CD8-positive, alpha-beta memory T cell (primary cell): Measurements from ENCODE around the gene DMAP1. TPM values are rescaled to one million over a fixed set of nuclear protein-coding genes. Genes with fewer than 3 reads are reported as not detected.
A peak's percentile ranks its signal among the peaks of the same experiment; 100 is the strongest.
"Not testable (repeated sequence)": the region's sequence is repeated elsewhere in the genome, so short reads cannot be mapped to it uniquely, and the experiment has no call there.

Source experiments
- CTCF ChIA-PET: fragments of 350-600 bp; sonication (Branson Sonifier 250); formaldehyde crosslinking; loops from one replicate; lab custom pipeline; 2021; ENCODE audit warnings: antibody characterized with exemption; lab: Charles Lee
- POLR2A ChIA-PET: fragments of 350-600 bp; sonication (Branson Sonifier 250); formaldehyde crosslinking; loops from one replicate; lab custom pipeline; 2021; ENCODE audit warnings: antibody characterized with exemption; lab: Charles Lee
- DNase-seq, 5 donors: peaks; one replicate each; pipeline versions ENCODE4 v3.0.0 to v3.0.0-alpha.2; 2020 to 2022; ENCODE audit warnings: mixed read lengths in 1 of 5
- H3K27ac ChIP-seq: one replicate; pipeline ENCODE4 v1.7.0; 2013; ENCODE audit warnings: low read depth, mild to moderate bottlenecking, low read length, moderate library complexity
- H3K27me3 ChIP-seq: 2 replicates; pipeline ENCODE4 v1.7.0; 2013; ENCODE audit warnings: low read length, mild to moderate bottlenecking; ENCODE audit not compliant: insufficient read depth, poor library complexity, severe bottlenecking
- H3K36me3 ChIP-seq: 2 replicates; pipeline ENCODE4 v1.7.0; 2013; ENCODE audit warnings: mild to moderate bottlenecking, low read length, moderate library complexity; ENCODE audit not compliant: insufficient read depth
- H3K4me1 ChIP-seq: 2 replicates; pipeline ENCODE4 v1.7.0; 2013; ENCODE audit warnings: mild to moderate bottlenecking, low read length, moderate library complexity; ENCODE audit not compliant: insufficient read depth
- H3K4me3 ChIP-seq: 2 replicates; pipeline ENCODE4 v1.7.0; 2013; ENCODE audit warnings: mild to moderate bottlenecking, low read length
- H3K9me3 ChIP-seq: 2 replicates; pipeline ENCODE4 v1.7.0; 2013; ENCODE audit warnings: mild to moderate bottlenecking, low read length
- H3K27ac Mint-ChIP-seq, 8 donors: one replicate each; pipeline ENCODE4 v1.8.0; 2020 to 2021; ENCODE audit warnings: mixed read lengths in 8 of 8, mild to moderate bottlenecking in 6 of 8, inconsistent platforms in 3 of 8, moderate library complexity in 3 of 8
- H3K27me3 Mint-ChIP-seq, 2 donors: one replicate each; pipeline ENCODE4 v1.8.0; 2020 to 2021; ENCODE audit warnings: mixed read lengths in 2 of 2, mild to moderate bottlenecking in 1 of 2, moderate library complexity in 1 of 2
- H3K36me3 Mint-ChIP-seq, 3 donors: one replicate each; pipeline ENCODE4 v1.8.0; 2020 to 2021; ENCODE audit warnings: mixed read lengths in 3 of 3, inconsistent platforms in 1 of 3, mild to moderate bottlenecking in 1 of 3
- H3K4me1 Mint-ChIP-seq, 3 donors: one replicate each; pipeline ENCODE4 v1.8.0; 2020 to 2021; ENCODE audit warnings: mixed read lengths in 3 of 3, inconsistent platforms in 1 of 3, mild to moderate bottlenecking in 1 of 3
- H3K4me3 Mint-ChIP-seq, 7 donors: one replicate each; pipeline ENCODE4 v1.8.0; 2020 to 2021; ENCODE audit warnings: mixed read lengths in 7 of 7, mild to moderate bottlenecking in 6 of 7, moderate library complexity in 4 of 7, inconsistent platforms in 2 of 7
- H3K9me3 Mint-ChIP-seq, 5 donors: one replicate each; pipeline ENCODE4 v1.8.0; 2020 to 2022; ENCODE audit warnings: mixed read lengths in 5 of 5, mild to moderate bottlenecking in 3 of 5, moderate library complexity in 2 of 5, inconsistent platforms in 1 of 5
- polyA plus RNA-seq: library from polyadenylated mRNA; unstranded; fragments of 300-500 nt; fragmentation: Illumina TruSeq; gene quantifications from one replicate; pipeline ENCODE4 v1.2.3, GENCODE V29; 2021
- total RNA-seq, 2 experiments: library from RNA; stranded (reverse); gene quantifications; one replicate each; pipeline ENCODE4 v1.2.3, GENCODE V29; 2021

The DMAP1 gene
- total RNA-seq (10 to 100 TPM; 35.0 to 36.1 TPM), polyA plus RNA-seq (45.5 TPM)

DNA sequence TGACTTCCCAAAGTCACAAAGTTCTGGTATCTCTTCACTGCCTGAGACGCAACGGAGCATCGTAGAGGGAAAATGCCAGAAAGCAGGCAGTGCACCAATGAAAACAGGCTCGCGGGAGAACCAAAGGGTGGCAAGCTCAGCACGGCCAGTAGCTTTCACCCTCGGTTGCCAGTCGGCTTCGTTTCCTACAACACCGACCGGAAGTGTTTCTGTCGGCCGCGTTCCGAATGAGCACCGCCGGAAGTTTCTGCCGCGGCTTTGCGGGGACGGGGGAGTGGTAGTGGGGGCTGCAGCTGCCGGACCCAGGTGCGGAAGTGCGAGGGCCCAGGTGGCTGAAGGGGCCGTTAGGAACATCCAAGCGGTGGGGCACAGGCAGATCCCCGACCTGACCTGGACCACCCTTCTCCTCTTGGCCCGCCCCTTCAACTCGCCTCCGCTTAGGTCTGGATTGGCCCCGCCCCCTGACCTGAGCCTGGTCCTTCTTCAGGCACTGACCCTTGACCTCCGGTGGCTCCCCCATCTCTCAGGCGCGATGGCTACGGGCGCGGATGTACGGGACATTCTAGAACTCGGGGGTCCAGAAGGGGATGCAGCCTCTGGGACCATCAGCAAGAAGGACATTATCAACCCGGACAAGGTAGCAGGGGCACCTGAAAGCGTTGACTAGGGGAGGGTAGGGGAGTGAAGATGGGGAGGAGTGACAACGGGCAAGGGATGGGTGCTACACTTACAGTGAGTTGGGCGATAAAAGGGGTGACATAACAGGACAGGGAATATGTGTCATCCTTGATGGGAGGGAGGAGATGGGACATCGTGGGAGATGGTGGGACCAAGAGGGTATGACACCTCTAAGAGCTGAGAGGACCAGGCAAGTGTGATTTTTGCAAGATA lies at the start of gene DMAP1:
TSS of gene DMAP1 (plus strand) at position 250 of the 891 bp plus-strand sequence. CDS start at position 533, 283 bp downstream.
- Mint-ChIP-seq H3K36me3 (peaks cover 0 to 47% (median 4%) of the 10 kb centered on the region in 3 donors), H3K4me3 (peak within 1 kb of the TSS; percentile 81 to 98 (median 95)), H3K9me3 (no peaks in the 10 kb centered on the region), H3K27ac (peak within 1 kb of the TSS; percentile 84 to 98 (median 94)), H3K27me3 (peaks cover 0 to 1% of the 10 kb centered on the region in 2 donors), H3K4me1 (peaks cover 42 to 59% (median 57%) of the 10 kb centered on the region in 3 donors)
- peaks cover 11% of the 10 kb centered on the region for H3K36me3 ChIP-seq
- peak within 1 kb of the TSS; percentile 69 for H3K27ac ChIP-seq
- H3K4me1 ChIP-seq = peaks cover 20% of the 10 kb centered on the region
- peak within 1 kb of the TSS; percentile 89 for H3K4me3 ChIP-seq
- CTCF ChIA-PET = interaction anchor here (0.8 to 1.0 kb wide), 3 partner anchors 104 to 563 kb away, joined by 3 to 4 read pairs (median 3); partner anchors contain the start of gene KDM4A
- H3K9me3 ChIP-seq = no peaks in the 10 kb centered on the region
- POLR2A ChIA-PET = interaction anchor here (0.6 to 1.5 kb wide), 4 partner anchors 18 to 421 kb away, joined by 3 read pairs; no protein-coding TSS in a partner anchor
- H3K27me3 ChIP-seq = no peaks in the 10 kb centered on the region
- DNase-seq = peak; percentile 74 to 89 (median 80)

DNA sequence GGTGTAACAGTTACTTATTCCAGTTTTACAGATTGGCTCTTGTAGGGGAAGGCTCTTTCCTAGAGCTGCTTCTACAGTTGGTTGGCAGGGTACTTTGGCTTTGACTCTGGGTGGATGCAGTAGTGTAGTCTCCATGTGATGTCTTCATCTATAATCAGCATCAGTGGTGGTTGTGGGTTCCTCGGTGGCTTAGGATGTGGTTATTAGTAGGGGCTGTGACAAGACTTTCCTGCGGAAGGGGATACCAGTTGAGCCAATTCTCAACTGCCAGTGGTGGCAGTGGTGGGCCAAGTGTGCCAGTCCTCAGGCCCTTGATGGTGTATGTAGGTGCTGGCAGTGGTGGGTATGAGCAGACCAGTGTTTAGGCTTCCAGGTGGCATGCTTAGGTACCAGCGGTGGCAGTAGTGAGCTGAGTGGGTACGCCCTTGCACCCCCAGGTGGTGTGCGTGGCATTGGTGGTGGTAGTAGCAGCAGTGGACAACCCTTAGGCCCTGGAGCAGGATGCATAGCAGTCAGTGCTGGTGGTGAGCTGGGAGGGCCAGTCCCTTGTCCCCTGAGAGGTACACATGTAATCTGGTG lies 44.7 kb upstream of the DMAP1 start:
- Histone ChIP-seq H3K4me3 (no peak overlapping the region), H3K4me1 (no peaks in the 10 kb centered on the region), H3K27ac (no peak overlapping the region), H3K27me3 (no peaks in the 10 kb centered on the region), H3K36me3 (no peaks in the 10 kb centered on the region), H3K9me3 (no peaks in the 10 kb centered on the region)
- no peak overlapping the region for H3K4me3 Mint-ChIP-seq
- peaks cover 6 to 14% (median 10%) of the 10 kb centered on the region in 5 donors for H3K9me3 Mint-ChIP-seq
- ChIA-PET CTCF (no interaction called here), POLR2A (no interaction called here)
- H3K4me1 Mint-ChIP-seq = peaks cover 4 to 7% (median 5%) of the 10 kb centered on the region in 3 donors
- H3K27ac Mint-ChIP-seq = no peak overlapping the region
- DNase-seq = no peak
- peaks cover 0 to 5% (median 3%) of the 10 kb centered on the region in 3 donors for H3K36me3 Mint-ChIP-seq
- peaks cover 15 to 43% of the 10 kb centered on the region in 2 donors for H3K27me3 Mint-ChIP-seq

- no peak overlapping the region for H3K27ac Mint-ChIP-seq
Measured at GRCh38 chr1:44170281-44170823, 42.9 kb upstream of the DMAP1 start.

DNA sequence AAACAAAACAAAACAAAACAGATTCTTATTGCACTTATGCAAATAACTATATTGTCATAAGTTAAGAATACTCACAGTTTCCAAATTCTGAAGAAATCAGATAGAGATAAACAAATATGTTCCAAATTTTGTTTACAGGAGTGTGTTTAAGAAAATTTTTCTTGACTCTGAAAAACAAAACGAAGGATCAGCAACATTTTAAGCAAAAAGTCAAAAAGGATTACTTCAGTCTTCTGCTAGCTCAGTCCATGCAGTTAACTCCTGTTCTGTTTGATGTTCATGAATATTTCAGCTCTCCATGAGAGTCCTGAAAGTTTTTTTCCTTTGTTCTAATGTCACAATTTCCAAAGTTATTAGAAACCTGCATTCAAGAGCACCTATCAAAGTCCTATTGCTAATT lies 38.6 kb upstream of the DMAP1 start:
- Mint-ChIP-seq H3K4me3 (no peak overlapping the region), H3K4me1 (peaks cover 0 to 2% (median 0%) of the 10 kb centered on the region in 3 donors), H3K36me3 (no peaks in the 10 kb centered on the region), H3K27ac (no peak overlapping the region), H3K9me3 (peaks cover 0 to 3% (median 0%) of the 10 kb centered on the region in 5 donors), H3K27me3 (peaks cover 15 to 30% of the 10 kb centered on the region in 2 donors)
- Histone ChIP-seq H3K27me3 (no peaks in the 10 kb centered on the region), H3K27ac (no peak overlapping the region), H3K4me3 (no peak overlapping the region), H3K36me3 (no peaks in the 10 kb centered on the region), H3K9me3 (no peaks in the 10 kb centered on the region), H3K4me1 (no peaks in the 10 kb centered on the region)
- no peak for DNase-seq
- POLR2A ChIA-PET = no interaction called here
- CTCF ChIA-PET = no interaction called here

More at GRCh38 chr1:44170281-44170823, 42.9 kb upstream of the DMAP1 start:
- H3K9me3 ChIP-seq = no peaks in the 10 kb centered on the region
- POLR2A ChIA-PET = no interaction called here
- CTCF ChIA-PET = no interaction called here
- peaks cover 4 to 7% (median 5%) of the 10 kb centered on the region in 3 donors for H3K4me1 Mint-ChIP-seq
- H3K9me3 Mint-ChIP-seq = peaks cover 8 to 16% (median 10%) of the 10 kb centered on the region in 5 donors
- no peaks in the 10 kb centered on the region for H3K27me3 ChIP-seq
- H3K36me3 ChIP-seq = no peaks in the 10 kb centered on the region
- peaks cover 18 to 46% of the 10 kb centered on the region in 2 donors for H3K27me3 Mint-ChIP-seq
- DNase-seq = no peak
- no peak overlapping the region for H3K27ac ChIP-seq
- no peaks in the 10 kb centered on the region for H3K36me3 Mint-ChIP-seq
- H3K4me1 ChIP-seq = no peaks in the 10 kb centered on the region
- H3K4me3 ChIP-seq = no peak overlapping the region
- H3K4me3 Mint-ChIP-seq = no peak overlapping the region

DNA sequence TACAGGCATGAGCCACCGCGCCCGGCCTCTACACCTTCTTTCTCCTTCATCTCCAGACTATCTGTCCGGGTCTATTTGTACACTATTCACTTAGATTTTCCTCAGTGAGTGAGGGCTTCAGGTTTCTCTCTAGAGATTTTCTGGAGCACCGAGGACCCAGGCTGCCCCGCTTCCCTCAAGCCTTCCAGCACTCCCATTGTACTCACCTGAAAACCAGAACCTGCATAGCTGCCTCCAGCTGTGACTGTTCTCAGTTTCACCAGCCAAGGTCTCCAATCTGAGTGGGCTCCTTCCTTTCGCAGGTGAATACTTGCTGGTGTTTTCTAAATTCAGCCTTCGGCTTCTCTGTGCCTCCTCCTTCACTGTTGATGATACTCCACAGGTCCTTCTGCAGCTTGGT lies 12.9 kb upstream of the DMAP1 start:
- POLR2A ChIA-PET = no interaction called here
- no peaks in the 10 kb centered on the region for H3K9me3 Mint-ChIP-seq
- H3K4me3 ChIP-seq = no peak overlapping the region
- no peaks in the 10 kb centered on the region for H3K36me3 Mint-ChIP-seq
- H3K27ac ChIP-seq = no peak overlapping the region
- H3K4me1 ChIP-seq = no peaks in the 10 kb centered on the region
- H3K36me3 ChIP-seq = no peaks in the 10 kb centered on the region
- H3K27me3 ChIP-seq = no peaks in the 10 kb centered on the region
- no peaks in the 10 kb centered on the region for H3K9me3 ChIP-seq
- H3K4me3 Mint-ChIP-seq = no peak overlapping the region
- H3K4me1 Mint-ChIP-seq = no peaks in the 10 kb centered on the region
- H3K27me3 Mint-ChIP-seq = peaks cover 1 to 4% of the 10 kb centered on the region in 2 donors
- H3K27ac Mint-ChIP-seq = peak overlapping the region in 1 of 8 donors; percentile 58
- no peak for DNase-seq
- CTCF ChIA-PET = interaction anchor here (0.7 kb wide), 1 partner anchor 12 kb away, joined by 3 read pairs; no protein-coding TSS in a partner anchor

- H3K27ac Mint-ChIP-seq, CTCF ChIA-PET, H3K9me3 ChIP-seq, H3K36me3 Mint-ChIP-seq, H3K9me3 Mint-ChIP-seq, H3K4me3 Mint-ChIP-seq, H3K27ac ChIP-seq, H3K4me1 Mint-ChIP-seq, H3K36me3 ChIP-seq, POLR2A ChIA-PET, DNase-seq, H3K4me3 ChIP-seq, H3K27me3 ChIP-seq, H3K4me1 ChIP-seq, H3K27me3 Mint-ChIP-seq: not testable (repeated sequence)
Measured at GRCh38 chr1:44206545-44206944, 6.7 kb upstream of the DMAP1 start.

DNA sequence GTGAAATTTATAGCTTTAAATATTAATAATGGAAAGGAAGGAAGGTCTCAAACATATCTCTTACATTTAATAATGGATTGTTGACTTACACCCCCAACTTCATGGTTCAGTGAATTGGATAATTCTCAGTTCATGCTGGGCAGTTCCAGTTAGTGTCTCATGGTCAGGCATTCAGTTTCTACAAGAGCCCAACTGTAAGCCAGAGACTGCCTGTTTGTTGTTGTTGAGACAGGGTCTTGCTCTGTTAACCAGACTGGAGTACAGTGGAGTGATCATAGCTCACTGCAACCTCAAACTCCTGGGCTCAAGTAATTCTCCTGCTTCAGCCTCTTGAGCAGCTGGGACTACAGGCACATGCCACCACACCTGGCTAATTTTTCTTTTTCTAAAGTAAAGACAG lies 5.0 kb upstream of the DMAP1 start:
- Mint-ChIP-seq H3K4me3 (no peak overlapping the region), H3K9me3 (no peaks in the 10 kb centered on the region)
- POLR2A ChIA-PET = no interaction called here

More for the DNA sequence above, 5.0 kb upstream of the DMAP1 start:
- no peak overlapping the region for H3K4me3 ChIP-seq
- peaks cover 15 to 16% (median 15%) of the 10 kb centered on the region in 3 donors for H3K4me1 Mint-ChIP-seq
- H3K27me3 Mint-ChIP-seq = peaks cover 5 to 6% of the 10 kb centered on the region in 2 donors
- no peaks in the 10 kb centered on the region for H3K36me3 ChIP-seq
- CTCF ChIA-PET = interaction anchor here (0.7 kb wide), 1 partner anchor 9 kb away, joined by 3 read pairs; no protein-coding TSS in a partner anchor
- H3K27me3 ChIP-seq = no peaks in the 10 kb centered on the region
- H3K36me3 Mint-ChIP-seq = peaks cover 0 to 3% (median 0%) of the 10 kb centered on the region in 3 donors
- no peak overlapping the region for H3K27ac ChIP-seq
- DNase-seq = no peak
- no peaks in the 10 kb centered on the region for H3K9me3 ChIP-seq
- peaks cover 10% of the 10 kb centered on the region for H3K4me1 ChIP-seq
- H3K27ac Mint-ChIP-seq = no peak overlapping the region
